HepG2 (cell line): ENCODE measurements around the gene DCP2. TPM values are rescaled to one million over a fixed set of nuclear protein-coding genes. Genes with fewer than 3 reads are reported as not detected.

Experiments used
- ATAC-seq: fragments of 200-7000 bp; cut with Tn5 transposase; 3 replicates; pipeline ENCODE4 v1.9.1; 2020; ENCODE audit warnings: mild to moderate bottlenecking, moderate library complexity
- BruUV-seq: library from RNA; stranded (reverse); fragments of 400-500 nt; replicated peaks from 2 replicates; lab custom pipeline; 2021; lab: Mats Ljungman, UMichigan
- CTCF ChIA-PET: fragments of 300-600 bp; formaldehyde crosslinking; extraction: SDS; loops from one replicate; lab custom pipeline; 2021; ENCODE audit warnings: low total read pairs, inconsistent platforms, low intra/inter-chr PET ratio; lab: Yijun Ruan, JAX
- POLR2A ChIA-PET: fragments of 350-600 bp; sonication (Branson Sonifier 250); formaldehyde crosslinking; loops from one replicate; lab custom pipeline; 2020; ENCODE audit warnings: antibody characterized with exemption, inconsistent platforms; lab: Yijun Ruan, JAX
- DNase-seq: peaks from one replicate; pipeline ENCODE4 v3.0.0-alpha.2; 2015; ENCODE audit warnings: low spot score
- FAIRE-seq: peaks from 3 replicates; lab custom pipeline; 2011; peaks lifted over from hg19 to GRCh38; lab: Jason Lieb, UNC
- H2AFZ ChIP-seq: one replicate; pipeline ENCODE4 v1.6.1; 2011; ENCODE audit warnings: low read length, inconsistent platforms
- H3K27ac ChIP-seq: fragments of 300-600 bp; 3 replicates; pipeline ENCODE4 v1.8.0; 2011; ENCODE audit warnings: mixed run types, mild to moderate bottlenecking, mixed read lengths, low read length, inconsistent platforms; ENCODE audit not compliant: insufficient read depth; ENCODE audit errors: extremely low read length
- H3K27me3 ChIP-seq, 2 experiments: fragments of 200-600 bp in 1 of 2; 2 replicates in 1 of 2; 3 replicates in 1 of 2; pipeline versions ENCODE4 v1.6.0 to v1.8.0; 2011; ENCODE audit warnings: low read length in 2 of 2, mild to moderate bottlenecking in 2 of 2, moderate library complexity in 2 of 2, inconsistent platforms in 1 of 2; ENCODE audit not compliant: insufficient read depth in 2 of 2, control insufficient read depth in 1 of 2
- H3K36me3 ChIP-seq, 2 experiments: fragments of 200-600 bp in 1 of 2; replicated peaks in 1 of 2; 2 replicates in 1 of 2; 3 replicates in 1 of 2; pipeline versions ENCODE4 v1.5.1 to v1.8.0; 2011; ENCODE audit warnings: low read length in 2 of 2, inconsistent platforms in 1 of 2; ENCODE audit not compliant: insufficient read depth in 2 of 2, control insufficient read depth in 1 of 2
- H3K4me1 ChIP-seq: 2 replicates; pipeline ENCODE4 v1.5.1; 2012; ENCODE audit warnings: low read length, inconsistent platforms; ENCODE audit not compliant: insufficient read depth
- H3K4me2 ChIP-seq: 2 replicates; pipeline ENCODE4 v1.6.0; 2011; ENCODE audit warnings: low read depth, low read length, inconsistent platforms
- H3K4me3 ChIP-seq, 3 experiments: fragments of 200-600 bp in 1 of 3; sonication (generic), shearing (Covaris generic) in 1 of 3; replicated peaks in 1 of 3; 2 replicates each; pipeline ENCODE4 v1.5.1; 2011 to 2016; ENCODE audit warnings: low read length in 3 of 3, inconsistent platforms in 2 of 3, low read depth in 2 of 3, mild to moderate bottlenecking in 2 of 3, control low read depth in 1 of 3, mixed read lengths in 1 of 3; ENCODE audit not compliant: insufficient read depth in 1 of 3
- H3K79me2 ChIP-seq: one replicate; pipeline ENCODE4 v1.6.1; 2011; ENCODE audit warnings: low read length, inconsistent platforms; ENCODE audit not compliant: insufficient read depth
- H3K9ac ChIP-seq: 2 replicates; pipeline ENCODE4 v1.6.0; 2011; ENCODE audit warnings: mild to moderate bottlenecking, low read depth, low read length, inconsistent platforms; ENCODE audit not compliant: insufficient read depth
- H3K9me3 ChIP-seq: 2 replicates; pipeline ENCODE4 v1.5.1; 2012; ENCODE audit warnings: mild to moderate bottlenecking, low read length
- H4K20me1 ChIP-seq: 2 replicates; pipeline ENCODE4 v1.6.0; 2011; ENCODE audit warnings: inconsistent platforms, mild to moderate bottlenecking, low read length, moderate library complexity; ENCODE audit not compliant: insufficient read depth
- HNRNPH1 ChIP-seq: fragments of 200-400 bp; formaldehyde crosslinking; optimal IDR thresholded peaks from 2 replicates; pipeline ENCODE3; 2017; ENCODE audit warnings: mild to moderate bottlenecking, low read depth, low read length
- MAFK ChIP-seq, 2 experiments: IDR thresholded peaks in 1 of 2; conservative IDR thresholded peaks in 1 of 2; 2 replicates each; pipeline ENCODE4 v1.6.1; 2011; ENCODE audit warnings: improper control_type of control experiment in 2 of 2, low read length in 2 of 2
- SIX1 ChIP-seq: sonication (generic); formaldehyde crosslinking; IDR thresholded peaks from 2 replicates; pipeline ENCODE4 v1.4.0; 2020; ENCODE audit warnings: missing genetic modification reagents, borderline replicate concordance
- SKI ChIP-seq: fragments of 450-650 bp; IDR thresholded peaks from one replicate; pipeline ENCODE4 v1.6.1; 2018; ENCODE audit warnings: mild to moderate bottlenecking; ENCODE audit not compliant: partially characterized antibody
- ZNF343 ChIP-seq: sonication (generic); formaldehyde crosslinking; IDR thresholded peaks from 2 replicates; pipeline ENCODE4 v1.4.0; 2020; ENCODE audit warnings: mild to moderate bottlenecking, missing genetic modification reagents
- ZNF383 ChIP-seq: sonication (generic); formaldehyde crosslinking; IDR thresholded peaks from 2 replicates; pipeline ENCODE4 v1.4.0; 2020; ENCODE audit warnings: missing genetic modification reagents, mild to moderate bottlenecking, borderline replicate concordance
- ZNF75D ChIP-seq: sonication (generic); formaldehyde crosslinking; IDR thresholded peaks from 2 replicates; pipeline ENCODE4 v1.8.1; 2023; ENCODE audit warnings: missing genetic modification reagents, mild to moderate bottlenecking, borderline replicate concordance
- ZSCAN9 ChIP-seq: IDR thresholded peaks from 2 replicates; pipeline ENCODE4 v1.6.1; 2016; ENCODE audit warnings: borderline replicate concordance
- WGBS: methylation state at CpG from one replicate; pipeline ENCODE4 v1.1.6; 2017; ENCODE audit warnings: low lambda C conversion rate; 5-methylcytosine and 5-hydroxymethylcytosine counted together
- in situ Hi-C: cut with HindIII; loops from 2 replicates; pipeline ENCODE4 v1.10.0; 2017; ENCODE audit warnings: low pct_unique_long_range_greater_than_20kb; ENCODE audit not compliant: extremely low pct_ligation_motif_present
- intact Hi-C: fragments of 100-400 bp; cut with micrococcal nuclease; formaldehyde crosslinking; loops from one replicate; pipeline ENCODE4 v1.10.0; 2022; ENCODE audit not compliant: unreplicated experiment
- polyA plus RNA-seq, 8 experiments: library from polyadenylated mRNA; depleted of rRNA in 3 of 8; stranded (reverse) in 7 of 8; unstranded in 1 of 8; fragments of >200 nt; fragmentation: Illumina TruSeq in 4 of 8; extraction: Trizol in 4 of 8; gene quantifications; 2 replicates each; pipeline versions ENCODE4 v1.2.1 to v1.2.3, GENCODE V29; 2011 to 2016; ENCODE audit warnings: low read depth in 4 of 8, missing spikeins in 1 of 8, mixed read lengths in 1 of 8; ENCODE audit not compliant: insufficient read depth in 1 of 8
- total RNA-seq, 5 experiments: library from RNA; depleted of rRNA; stranded (reverse); fragments of >200 nt; fragmentation: Illumina TruSeq; extraction: Trizol; gene quantifications; 2 replicates each; pipeline ENCODE4 v1.2.3, GENCODE V29; 2016; ENCODE audit warnings: low read depth in 1 of 5
- TF ChIP-seq, protein P1 (sequence below): sonication (generic); formaldehyde crosslinking; IDR thresholded peaks from 2 replicates; pipeline ENCODE4 v1.8.0; 2022; ENCODE audit warnings: missing genetic modification reagents, mild to moderate bottlenecking, inconsistent platforms, borderline replicate concordance
- TF ChIP-seq, protein P2 (sequence below): sonication (generic); formaldehyde crosslinking; IDR thresholded peaks from 2 replicates; pipeline ENCODE4 v1.4.0; 2020; ENCODE audit warnings: missing genetic modification reagents
- TF ChIP-seq, protein P3 (sequence below): sonication (generic); formaldehyde crosslinking; IDR thresholded peaks from 2 replicates; pipeline ENCODE4 v1.9.0; 2021; ENCODE audit warnings: missing genetic modification reagents, mild to moderate bottlenecking, borderline replicate concordance
- TF ChIP-seq, protein P4 (sequence below): sonication (generic); formaldehyde crosslinking; IDR thresholded peaks from 2 replicates; pipeline ENCODE4 v1.5.0; 2020; ENCODE audit warnings: missing genetic modification reagents

The DCP2 gene
- total and polyA plus RNA-seq, 2 of the 13 experiments (the other 11 are each of a cell fraction or from before 2014, with no cell fraction given): 16.2 to 63.4 TPM

DNA sequence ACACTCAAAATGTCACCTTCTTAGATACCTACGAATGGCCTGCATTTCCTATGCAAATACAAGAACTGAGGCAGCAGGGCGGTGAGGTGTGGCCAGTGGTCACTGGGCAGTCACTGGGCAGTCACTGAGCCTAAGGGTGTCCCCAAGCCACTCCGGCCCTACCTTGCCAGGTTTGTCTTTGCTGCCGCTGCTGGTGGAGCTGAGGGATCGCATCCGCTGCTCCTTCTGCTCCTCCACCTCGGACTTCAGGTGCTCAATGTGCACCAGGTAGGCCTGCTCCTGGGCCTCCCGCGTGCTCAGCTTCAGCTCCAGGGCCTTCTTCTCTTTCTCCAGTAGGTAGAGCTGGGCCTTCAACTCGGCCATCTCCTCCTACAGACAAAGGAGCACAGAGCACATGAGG lies 72.3 kb downstream of the DCP2 start:
- no peaks in the 10 kb centered on the region for H3K36me3 ChIP-seq
- in situ Hi-C loops: loop anchor here (25.0 kb wide), 1 partner anchor 463 kb away; the partner anchor contains the start of gene YTHDC2

More for the DNA sequence above, 72.3 kb downstream of the DCP2 start:
- FAIRE-seq (no peak), ATAC-seq (peak; percentile 43), DNase-seq (no peak)
- Histone ChIP-seq H3K27me3 (no peaks in the 10 kb centered on the region), H3K4me2 (no peak overlapping the region), H3K9me3 (no peaks in the 10 kb centered on the region), H3K4me3 (no peak overlapping the region), H4K20me1 (no peaks in the 10 kb centered on the region), H3K9ac (no peak overlapping the region), H2AFZ (no peak overlapping the region), H3K79me2 (no peaks in the 10 kb centered on the region), H3K27ac (no peak overlapping the region), H3K4me1 (no peaks in the 10 kb centered on the region)
- WGBS: 76% methylated on average over 10 of the region's 10 CpGs
- intact Hi-C loops: no loop called here
- ChIA-PET POLR2A (no interaction called here), CTCF (no interaction called here)
- TF ChIP-seq HNRNPH1: no peak
- no peak for TF ChIP-seq MAFK (conservative IDR thresholded peaks at IDR 0.05 in 1 of 2, IDR thresholded peaks at IDR 0.05 in 1 of 2; ENCODE audit: low read length in 2 of 2)
- TF ChIP-seq ZNF383 (CRISPR knock-in tag): no peak
- TF ChIP-seq, protein P1, sequence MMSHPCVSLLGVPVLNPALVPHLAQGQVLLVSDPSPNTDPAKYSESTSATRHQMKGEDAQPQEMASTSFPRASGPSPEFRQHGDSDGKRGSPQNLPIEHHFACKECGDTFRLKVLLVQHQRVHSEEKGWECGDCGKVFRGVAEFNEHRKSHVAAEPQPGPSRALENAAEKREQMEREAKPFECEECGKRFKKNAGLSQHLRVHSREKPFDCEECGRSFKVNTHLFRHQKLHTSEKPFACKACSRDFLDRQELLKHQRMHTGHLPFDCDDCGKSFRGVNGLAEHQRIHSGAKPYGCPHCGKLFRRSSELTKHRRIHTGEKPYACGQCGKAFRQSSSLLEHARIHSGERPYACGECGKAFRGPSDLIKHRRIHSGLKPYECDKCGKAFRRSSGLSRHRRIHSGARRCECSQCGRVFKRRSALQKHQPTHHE (CRISPR knock-in tag): no peak
- TF ChIP-seq, protein P2, sequence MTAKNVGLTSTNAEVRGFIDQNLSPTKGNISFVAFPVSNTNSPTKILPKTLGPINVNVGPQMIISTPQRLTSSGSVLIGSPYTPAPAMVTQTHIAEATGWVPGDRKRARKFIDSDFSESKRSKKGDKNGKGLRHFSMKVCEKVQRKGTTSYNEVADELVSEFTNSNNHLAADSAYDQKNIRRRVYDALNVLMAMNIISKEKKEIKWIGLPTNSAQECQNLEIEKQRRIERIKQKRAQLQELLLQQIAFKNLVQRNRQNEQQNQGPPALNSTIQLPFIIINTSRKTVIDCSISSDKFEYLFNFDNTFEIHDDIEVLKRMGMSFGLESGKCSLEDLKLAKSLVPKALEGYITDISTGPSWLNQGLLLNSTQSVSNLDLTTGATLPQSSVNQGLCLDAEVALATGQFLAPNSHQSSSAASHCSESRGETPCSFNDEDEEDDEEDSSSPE (CRISPR knock-in tag): no peak
- TF ChIP-seq ZNF75D: no peak
- TF ChIP-seq SIX1 (CRISPR knock-in tag): no peak
- TF ChIP-seq, protein P3, sequence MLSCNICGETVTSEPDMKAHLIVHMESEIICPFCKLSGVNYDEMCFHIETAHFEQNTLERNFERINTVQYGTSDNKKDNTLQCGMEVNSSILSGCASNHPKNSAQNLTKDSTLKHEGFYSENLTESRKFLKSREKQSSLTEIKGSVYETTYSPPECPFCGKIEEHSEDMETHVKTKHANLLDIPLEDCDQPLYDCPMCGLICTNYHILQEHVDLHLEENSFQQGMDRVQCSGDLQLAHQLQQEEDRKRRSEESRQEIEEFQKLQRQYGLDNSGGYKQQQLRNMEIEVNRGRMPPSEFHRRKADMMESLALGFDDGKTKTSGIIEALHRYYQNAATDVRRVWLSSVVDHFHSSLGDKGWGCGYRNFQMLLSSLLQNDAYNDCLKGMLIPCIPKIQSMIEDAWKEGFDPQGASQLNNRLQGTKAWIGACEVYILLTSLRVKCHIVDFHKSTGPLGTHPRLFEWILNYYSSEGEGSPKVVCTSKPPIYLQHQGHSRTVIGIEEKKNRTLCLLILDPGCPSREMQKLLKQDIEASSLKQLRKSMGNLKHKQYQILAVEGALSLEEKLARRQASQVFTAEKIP (CRISPR knock-in tag): no peak
- TF ChIP-seq ZSCAN9: no peak
- TF ChIP-seq, protein P4, sequence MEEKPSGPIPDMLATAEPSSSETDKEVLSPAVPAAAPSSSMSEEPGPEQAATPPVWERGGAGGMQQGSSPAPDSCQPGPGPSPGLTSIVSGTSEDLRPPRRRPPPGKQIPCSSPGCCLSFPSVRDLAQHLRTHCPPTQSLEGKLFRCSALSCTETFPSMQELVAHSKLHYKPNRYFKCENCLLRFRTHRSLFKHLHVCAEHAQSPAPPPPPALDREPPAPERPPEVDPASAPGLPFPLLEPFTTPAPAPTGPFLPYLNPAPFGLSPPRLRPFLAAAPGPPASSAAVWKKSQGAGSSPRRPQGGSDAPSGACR: no peak
- no peak for TF ChIP-seq SKI
- no peak for TF ChIP-seq ZNF343 (CRISPR knock-in tag)
- BruUV-seq: no TSS peak
